Left kidney (tissue), 2 donors: Measurements from ENCODE around the gene PRMT5. TPM values are rescaled to one million over a fixed set of nuclear protein-coding genes. Genes with fewer than 3 reads are reported as not detected.

Experiments used
- DNase-seq: peaks from one replicate; pipeline ENCODE4 v3.0.0-alpha.2; 2013
- polyA plus RNA-seq: library from polyadenylated mRNA; unstranded; fragments of 120-200 nt; gene quantifications from one replicate; pipeline ENCODE4 v1.2.1, GENCODE V29; 2013; ENCODE audit not compliant: insufficient read length

The PRMT5 gene
- polyA plus RNA-seq, 1 donor: 185 TPM

DNA sequence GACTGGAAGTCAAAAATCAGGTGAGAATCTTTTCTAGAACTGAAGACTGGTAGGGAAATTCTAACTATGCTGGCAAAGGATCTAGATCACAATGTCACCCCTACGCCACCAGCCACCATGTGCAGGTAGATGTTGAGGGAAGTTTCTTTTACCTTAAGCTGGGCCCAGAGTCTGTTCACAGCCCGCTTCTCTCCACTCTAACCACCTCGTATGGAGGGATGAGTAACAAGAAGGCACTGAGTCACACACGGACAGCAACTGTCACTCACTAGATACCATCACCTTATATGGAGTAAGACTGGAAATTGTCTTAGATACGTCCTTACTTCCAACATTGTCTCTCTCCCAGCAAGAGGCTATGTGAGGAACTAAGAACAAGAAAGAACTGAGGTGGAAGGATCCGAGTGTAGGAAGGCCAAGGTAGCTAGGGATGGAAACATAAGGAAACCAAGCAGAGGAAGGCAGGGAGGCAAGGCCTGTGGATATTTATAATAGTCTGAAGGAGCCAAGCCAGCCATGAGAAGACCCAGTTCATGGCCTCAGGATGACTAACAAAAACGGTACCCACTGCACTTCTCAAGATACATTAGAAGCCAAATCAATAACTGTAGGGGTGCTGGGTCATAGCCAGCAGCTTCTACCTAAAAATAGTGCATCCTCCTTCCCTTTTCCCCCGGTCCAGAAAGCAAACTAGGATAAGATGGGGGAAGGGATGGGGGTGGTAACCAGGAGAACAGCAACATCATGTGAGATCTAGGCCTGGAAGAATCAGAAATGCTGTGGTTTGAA lies 30.7 kb downstream of the PRMT5 start:
- DNase-seq: no peak

DNA sequence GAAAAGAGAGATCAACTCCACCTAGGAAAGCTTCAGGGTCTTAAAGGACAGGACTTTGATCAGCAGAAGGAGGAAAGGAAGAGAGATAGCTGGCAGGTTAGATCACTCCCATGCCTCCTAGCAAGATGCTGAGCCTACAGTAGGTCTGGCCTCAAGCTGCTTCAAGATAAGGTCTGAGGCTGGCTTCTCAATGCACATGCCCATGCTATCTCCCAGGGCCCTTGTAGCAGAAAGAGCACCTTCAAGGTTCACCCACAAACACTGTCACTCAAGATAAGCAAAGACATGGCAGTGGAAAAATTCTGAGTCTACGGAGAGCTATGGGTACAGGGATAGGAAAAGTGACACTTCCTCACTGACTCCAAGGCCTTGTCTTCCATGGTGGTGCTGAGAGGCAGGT lies 31.8 kb downstream of the PRMT5 start:
- no peak for DNase-seq

DNA sequence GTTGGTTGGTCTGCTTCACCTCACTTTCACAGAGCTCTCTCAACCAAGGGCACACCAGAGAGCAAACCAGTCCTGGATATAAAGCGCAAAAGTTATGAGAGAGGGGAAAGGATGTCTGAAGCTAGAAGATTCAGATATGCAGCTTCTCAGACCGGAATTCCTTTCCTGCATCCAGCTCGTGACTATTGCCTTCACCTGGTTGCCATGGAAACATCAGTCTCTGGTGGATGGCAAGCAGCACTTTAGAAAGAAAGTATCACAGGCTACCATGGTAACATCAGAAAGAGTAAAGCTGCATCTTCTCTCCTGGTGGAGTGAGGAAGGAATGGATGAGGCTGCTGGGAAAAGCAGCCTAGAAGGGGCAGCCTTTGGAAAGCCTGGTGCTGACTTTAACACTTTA lies 32.4 kb downstream of the PRMT5 start:
- no peak for DNase-seq

DNA sequence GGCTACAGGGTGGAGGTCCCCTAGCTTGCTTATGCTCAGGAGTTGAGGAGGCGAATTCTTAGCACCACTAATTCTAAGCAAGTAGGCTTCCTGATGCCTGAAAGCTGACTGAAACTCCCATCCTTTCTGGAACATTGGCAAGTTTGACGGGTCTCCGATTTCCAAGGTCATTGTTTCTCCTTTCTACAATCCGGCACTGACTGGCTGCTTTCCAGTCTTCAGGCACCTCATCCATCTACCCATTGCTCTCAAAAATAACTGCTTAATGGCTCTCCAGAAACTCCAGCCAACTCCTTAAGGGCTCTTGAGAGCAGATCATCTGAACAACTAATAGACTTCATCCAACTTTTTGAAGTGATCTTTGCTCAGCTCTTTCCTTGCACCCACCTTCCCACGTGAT lies 32.8 kb downstream of the PRMT5 start:
- no peak for DNase-seq

DNA sequence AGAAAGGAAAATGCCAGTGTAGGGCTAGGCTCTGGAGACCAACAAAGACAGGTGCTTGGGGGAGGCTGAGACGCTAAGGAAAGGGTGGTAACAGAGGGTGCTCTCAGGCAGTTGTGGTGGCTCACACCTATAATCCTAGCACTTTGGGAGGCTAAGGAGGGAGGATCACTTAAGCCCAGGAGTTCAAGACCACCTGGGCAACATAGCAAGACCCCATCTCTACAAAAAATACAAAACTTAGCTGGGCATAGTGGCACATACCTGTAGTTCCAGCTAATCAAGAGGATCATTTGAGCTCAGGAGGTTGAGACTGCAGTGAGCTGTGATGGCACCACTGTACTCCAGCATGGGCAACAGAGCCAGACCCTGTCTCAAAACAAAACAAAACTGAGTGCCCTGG lies 33.8 kb downstream of the PRMT5 start:
- no peak for DNase-seq

DNA sequence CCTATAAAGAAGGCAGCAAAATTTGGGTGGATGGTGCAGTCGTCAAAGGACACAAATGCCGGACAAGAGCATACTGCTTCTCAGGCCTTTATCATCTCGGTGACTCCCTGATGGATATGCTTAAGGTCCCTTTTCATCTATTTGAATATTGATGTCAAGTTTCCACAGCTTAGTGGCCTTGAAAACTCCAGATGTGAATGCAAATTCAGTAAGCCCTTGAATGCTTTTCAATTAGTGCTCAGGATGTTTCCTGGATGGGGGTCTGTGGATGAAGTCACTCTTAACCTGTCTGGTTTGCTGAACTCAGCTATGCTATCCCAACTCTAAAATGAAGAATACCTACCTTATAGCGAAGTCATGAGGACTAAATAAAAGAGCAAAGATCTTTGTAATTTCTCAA lies 35.5 kb downstream of the PRMT5 start:
- no peak for DNase-seq

DNA sequence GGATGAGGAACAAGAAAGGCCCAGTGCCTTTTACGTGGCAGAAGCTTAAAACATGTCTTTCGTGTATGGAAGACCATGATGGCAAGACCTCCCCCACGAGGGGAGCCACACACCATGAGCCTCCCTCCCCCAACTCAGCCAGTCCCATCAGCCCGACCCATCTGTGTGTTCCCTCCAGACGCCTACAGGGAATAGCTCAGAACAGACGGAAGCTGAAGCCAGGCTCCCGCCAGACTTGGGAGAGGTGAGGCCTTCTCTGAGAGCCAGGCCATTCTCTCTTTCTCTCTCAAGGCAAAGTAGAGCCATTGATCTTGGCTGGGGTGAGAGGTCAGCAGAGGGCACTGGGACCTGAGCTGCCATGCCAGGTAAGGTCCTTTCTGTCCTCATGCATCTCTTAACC lies 36.7 kb downstream of the PRMT5 start:
- no peak for DNase-seq

DNA sequence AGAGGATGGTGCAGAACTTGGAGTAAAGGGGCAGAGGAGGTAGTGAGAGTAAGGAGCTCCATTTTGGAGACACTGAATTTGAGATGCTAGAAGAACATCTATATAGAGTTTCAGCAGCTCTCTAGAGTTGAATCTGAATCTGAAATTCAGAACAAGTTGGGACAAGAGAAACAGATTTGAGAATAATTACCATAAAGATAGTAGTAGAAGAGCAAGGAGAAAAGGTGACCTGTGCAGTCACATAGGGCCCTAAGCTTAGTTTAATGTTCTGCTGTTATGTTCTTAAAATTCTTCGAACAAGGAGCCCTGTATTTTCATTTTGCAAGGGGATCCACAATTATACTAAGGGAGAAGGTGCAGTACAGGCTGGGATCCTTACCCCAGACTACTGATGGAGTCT lies 38.8 kb downstream of the PRMT5 start:
- no peak for DNase-seq

DNA sequence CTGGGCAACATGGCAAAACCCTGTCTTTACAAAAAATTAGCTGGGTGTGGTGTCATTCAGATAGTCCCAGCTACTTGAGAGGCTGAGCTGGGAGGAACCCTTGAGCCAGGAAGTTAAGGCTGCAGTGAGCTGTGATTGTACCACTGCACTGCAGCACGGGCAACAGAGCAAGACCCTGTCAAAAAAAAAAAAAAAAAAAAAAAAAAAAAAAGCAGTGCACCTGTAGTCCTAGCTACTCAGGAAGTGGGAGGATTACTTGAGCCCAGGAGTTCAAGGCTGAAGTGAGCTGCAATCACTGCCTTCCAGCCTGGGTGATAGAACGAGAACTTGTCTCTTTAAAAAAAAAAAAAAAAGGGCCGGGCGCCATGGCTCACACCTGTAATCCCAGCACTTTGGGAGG lies 40.5 kb downstream of the PRMT5 start:
- no peak for DNase-seq

DNA sequence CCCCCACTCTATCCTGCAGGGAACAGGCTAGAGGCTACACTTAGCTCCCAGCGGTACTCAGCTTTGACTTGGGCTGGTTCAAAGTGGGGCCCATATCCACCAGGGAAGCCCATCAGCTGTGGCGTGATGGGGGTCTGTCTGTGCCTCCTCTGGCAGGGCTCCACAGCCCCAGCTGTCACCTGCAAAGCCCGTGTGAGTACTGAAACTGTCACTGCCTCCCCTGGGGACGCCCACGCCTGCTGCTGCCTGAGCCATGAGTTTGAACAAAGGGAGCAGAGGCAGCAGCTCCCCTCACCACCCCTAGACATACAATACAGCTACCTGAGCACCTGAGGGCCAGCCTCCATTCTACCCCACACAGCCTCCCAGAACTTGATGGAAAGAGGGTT lies 41.2 kb downstream of the PRMT5 start:
- DNase-seq: no peak

DNA sequence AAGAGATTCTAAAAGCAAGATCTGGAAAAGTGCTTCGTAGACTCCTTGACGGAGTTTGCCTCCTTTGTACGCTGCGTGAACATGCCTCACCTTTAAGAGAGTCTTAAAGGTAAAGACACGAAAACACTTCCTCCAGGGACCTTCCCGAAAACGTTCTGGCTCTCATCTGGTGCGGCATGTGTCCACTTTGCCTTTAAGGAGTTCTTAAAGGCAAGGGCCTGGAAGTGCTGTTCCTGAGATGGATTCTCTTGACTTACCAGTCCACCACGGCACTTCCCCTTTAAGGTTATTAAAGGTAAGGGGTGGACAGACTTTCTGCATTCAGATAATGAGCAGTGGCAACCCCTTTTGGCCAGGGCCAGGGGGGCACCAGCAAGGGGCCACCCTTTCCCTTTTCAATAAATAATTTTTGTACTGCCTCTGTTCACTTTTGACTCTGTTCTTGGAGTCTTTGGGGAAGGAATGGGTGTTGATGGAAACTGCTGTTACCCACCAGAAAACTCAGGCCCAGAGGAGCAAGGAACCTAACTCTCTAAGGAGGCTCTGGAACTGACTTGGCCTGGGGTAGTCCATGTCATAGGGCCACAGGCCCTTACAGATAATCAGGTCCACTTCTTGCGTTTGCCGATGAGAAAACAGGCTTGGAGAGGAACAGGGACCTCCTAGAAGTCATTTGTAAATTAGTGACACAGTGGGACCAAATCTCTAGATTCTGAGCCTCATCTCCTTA lies 41.8 kb downstream of the PRMT5 start:
- DNase-seq: peak; percentile 92

DNA sequence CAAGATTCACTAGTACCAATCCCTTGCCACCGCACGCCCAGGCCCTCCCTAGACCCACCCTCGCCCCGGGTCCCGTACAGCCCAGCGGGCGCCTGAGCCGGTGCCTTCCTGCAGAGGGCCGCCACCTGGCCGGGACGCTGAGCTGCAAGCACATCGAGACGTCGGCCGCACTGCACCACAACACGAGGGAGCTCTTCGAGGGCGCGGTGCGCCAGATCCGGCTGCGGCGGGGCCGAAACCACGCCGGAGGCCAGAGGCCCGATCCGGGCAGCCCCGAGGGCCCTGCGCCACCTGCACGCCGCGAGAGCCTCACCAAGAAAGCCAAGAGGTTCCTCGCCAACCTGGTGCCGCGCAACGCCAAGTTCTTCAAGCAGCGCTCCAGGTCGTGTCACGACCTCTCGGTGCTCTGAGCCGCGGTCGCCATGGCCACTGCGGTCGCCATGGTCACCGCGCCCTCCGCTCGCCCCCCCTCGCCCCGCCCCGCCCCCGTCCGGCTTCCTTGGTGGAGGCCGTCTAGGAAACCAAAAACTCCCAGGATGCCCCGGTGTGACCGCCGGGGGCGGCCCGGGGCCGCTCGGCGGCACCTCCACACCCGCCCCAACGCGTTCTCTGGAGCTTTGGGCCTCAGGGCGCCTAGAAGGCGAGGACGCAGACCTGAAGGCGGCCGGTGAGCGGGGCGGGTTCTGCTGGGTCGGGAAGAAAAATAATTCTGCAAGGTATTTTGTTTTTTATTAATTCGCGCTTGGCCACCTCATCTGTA lies 42.5 kb downstream of the PRMT5 start:
- DNase-seq: peak; percentile 86

DNA sequence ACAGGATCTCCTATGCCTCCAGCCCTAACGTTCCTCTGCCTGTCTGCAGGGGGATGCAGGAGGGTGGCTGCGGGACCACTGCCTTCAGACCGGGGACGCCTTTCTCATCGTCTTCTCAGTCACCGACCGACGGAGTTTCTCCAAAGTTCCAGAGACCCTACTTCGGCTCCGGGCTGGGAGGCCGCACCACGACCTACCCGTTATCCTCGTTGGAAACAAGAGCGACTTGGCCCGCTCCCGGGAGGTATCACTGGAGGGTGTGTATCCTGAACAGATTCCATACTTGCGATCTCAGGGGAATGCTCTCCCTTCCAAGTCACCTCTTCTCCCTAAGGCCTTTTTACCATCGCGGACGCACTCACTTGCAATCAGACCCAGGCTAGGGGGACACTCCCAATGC lies 43.2 kb downstream of the PRMT5 start:
- DNase-seq: no peak

DNA sequence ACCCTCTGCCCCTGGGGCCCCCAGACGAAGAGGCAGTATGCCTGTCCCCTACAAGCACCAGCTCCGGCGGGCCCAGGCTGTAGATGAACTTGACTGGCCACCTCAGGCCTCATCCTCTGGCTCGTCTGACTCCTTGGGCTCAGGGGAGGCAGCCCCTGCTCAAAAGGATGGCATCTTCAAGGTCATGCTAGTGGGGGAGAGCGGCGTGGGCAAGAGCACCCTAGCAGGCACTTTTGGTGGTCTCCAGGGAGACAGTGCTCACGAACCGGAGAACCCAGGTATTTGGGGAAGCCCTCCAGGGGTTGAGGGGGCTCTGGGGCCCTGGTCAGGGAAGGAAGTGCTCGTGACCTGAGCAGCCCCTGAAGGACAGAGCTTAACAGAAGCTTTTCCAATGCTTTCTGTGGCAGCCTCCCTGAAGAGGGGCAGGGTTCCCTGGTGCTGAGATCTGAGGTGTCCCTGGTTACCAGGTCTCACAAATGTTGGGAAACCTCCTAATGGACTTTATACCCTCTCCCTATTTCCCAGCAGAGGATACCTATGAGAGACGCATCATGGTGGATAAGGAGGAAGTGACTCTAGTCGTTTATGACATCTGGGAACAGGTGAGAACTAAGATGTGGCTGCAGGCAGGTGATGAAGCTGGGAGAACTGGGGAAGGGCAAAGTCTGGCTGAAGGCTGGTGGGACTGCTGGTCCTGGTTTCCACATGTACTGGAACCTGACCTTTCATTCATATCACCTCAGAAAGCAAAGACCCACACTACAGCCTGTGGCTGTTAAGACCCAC lies 44.2 kb downstream of the PRMT5 start:
- DNase-seq: no peak

DNA sequence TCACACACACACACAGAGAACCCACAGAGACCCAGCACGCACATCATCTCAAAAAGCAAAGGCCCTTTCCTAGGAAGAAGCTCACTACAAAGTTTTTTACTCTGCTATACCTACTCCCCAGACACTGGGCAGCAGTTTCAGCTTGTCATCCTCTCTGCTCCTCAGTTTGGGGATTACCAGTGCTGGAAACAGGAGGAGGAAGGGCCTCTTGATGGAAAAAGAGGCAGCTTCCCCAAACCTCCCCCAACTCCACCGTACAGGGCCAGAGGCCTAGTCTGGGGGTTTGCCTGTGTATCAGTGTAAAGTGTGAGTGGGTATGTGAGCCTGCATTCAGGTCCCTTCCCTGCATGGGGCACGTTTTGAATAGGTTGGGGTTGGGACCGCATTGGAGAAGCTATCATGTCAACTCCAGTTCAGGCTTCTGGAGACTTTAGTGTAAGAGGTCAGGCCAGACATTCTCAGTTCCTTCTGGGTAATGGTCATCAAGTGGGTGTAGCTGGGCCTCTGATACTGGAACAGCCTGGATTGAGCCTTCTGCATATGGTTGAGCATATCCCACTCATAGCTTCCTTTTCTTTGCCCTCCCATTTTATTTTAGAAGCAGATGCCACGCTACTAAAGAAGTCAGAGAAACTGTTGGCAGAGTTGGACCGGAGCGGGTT lies 45.0 kb downstream of the PRMT5 start:
- DNase-seq: no peak

DNA sequence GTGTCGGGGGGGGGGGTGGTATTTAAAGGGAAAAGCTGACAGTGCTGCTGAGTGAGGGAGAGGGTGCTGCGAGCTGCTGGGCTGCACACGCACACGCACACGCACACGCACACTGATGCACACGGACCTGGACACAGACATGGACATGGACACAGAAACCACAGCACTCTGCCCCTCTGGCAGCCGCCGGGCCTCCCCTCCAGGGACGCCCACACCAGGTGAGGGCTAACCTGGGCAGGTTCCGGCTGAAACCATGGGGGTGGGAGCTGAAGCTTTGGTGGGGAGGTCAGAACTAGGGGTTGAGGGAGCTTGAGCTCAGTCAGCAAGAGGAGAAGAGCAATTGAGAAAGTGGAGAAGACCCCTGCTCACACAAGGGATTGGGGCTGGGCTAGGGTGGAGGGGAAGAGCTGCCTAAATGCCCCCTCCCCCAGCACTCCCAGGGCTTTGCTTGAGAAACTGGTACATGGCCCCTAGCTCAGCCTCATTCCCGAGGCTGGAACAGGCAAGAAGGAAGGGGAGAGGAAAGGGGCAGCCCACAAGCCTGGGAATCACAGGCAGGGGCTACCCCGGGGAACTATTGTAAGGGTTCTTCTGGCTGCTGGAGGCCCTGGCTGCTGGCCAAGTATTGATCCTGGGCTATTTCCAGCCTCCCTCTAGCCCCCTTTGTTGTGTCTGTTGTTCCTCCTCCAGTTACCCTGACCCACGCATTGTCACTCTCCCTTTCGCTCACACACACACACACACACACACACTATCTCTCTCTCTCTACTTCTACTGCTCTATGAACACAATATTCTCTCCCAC lies 45.8 kb downstream of the PRMT5 start, which contains the start of gene REM2:
TSS of gene REM2 (plus strand) at position 50 of the 804 bp plus-strand sequence. CDS start at position 116, 66 bp downstream.
- no peak for DNase-seq

DNA sequence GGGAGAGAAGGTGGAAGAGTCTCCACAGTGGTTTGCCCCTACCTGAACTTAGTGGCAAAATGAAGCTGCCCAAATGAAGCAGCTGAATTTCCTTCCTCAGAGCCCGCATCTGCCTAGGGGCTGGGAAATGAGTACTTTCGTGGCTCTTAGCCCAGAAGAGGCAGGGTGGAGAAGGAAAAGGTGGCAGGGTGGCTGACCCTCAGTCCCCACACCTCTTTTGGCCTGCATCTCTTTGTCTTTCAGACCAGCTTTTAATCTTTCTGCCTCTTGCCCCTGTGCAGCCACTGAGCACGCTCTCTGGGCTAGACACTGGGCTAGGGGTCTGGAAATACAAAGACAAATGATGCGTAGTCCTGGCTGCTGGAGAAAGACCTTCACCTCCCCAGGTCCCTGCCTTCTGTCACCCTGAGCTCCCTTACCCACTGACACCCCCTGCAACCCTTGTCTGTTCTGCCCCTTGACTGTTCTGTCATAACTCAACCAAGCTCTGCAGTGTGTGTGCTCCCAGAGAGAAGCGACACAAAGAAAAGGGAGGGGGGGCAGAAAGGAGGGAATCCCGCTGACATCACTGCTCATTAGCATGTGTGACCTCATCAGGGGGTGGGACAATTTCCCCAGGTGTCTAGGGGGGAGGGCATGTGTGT lies 46.5 kb downstream of the PRMT5 start:
- DNase-seq: peak; percentile 89

DNA sequence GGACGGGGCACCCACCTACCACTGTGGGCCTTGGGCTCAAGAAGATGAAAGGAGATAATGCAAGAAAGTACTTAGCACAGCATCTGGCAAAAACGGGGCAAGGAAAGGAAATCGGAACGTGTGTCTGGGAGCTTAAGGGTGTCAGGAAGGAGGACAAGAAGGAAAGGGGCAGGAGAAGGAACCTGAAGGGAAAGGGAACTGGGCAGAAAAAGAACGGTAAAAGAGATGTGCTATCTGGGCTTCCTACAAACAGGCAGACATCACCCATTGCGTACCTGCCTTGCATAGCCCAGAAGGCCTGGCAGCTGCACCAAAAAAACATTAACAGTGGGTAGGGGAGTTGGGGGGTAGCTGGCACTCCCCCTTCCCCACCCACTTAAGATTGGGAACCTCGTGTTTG lies 47.1 kb downstream of the PRMT5 start:
- no peak for DNase-seq

DNA sequence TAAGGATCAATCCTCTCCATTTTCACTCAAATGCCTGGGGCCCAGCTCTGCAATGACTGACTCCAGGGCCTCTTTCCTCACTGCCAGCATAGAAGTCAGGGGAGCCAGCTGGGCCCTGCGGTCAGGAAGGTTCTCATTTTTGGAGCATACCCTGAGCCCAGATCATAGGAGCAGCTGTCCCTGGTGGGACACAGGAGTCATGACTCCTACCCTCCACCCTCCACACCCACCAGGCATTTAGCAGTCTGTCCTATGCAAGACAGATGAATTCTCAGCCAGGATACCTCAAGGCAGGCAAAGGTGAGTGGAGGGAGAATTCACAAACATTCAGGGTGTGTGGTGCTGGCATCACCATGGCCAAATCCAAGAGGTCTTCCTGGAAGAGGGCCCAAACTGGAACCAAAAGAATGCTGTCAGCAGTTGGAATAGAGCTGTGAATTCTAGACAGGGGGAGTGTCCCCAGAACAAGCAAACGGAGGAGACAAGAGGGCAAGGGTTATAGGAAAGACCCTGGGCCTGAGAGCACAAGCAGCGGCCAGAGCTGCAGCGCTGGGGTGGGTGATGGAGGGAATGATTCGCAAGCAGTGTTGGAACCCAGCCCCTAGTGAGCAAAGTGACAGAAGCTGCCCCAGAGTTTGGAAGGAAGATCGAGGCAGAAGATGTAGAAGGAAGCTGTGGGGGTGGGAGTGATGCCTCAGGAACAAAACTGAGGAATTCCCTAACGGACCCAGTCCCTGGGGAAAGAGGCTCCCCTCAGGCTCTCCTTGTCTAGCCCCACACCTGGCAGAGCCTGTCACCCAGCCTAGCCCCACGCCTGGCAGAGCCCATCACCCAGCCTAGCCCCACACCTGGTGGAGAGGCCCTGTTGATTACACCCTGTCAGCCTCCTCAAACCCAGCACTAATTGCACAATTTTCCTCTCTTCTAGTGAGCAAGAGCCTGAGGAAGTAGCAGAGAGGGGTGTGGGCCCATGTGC lies 50.6 kb downstream of the PRMT5 start:
- no peak for DNase-seq
